RCC 7860 (cell line): ENCODE results near the gene DDX39A.
"Not testable (repeated sequence)": the region's sequence is repeated elsewhere in the genome, so short reads cannot be mapped to it uniquely, and the experiment has no call there.

Source experiments
- DNase-seq: peaks from one replicate; pipeline ENCODE4 v3.0.0-alpha.2; 2015; ENCODE audit warnings: low spot score
- FAIRE-seq: peaks from 2 replicates; lab custom pipeline; 2012; peaks lifted over from hg19 to GRCh38; lab: Jason Lieb, UNC

The DDX39A gene

DNA sequence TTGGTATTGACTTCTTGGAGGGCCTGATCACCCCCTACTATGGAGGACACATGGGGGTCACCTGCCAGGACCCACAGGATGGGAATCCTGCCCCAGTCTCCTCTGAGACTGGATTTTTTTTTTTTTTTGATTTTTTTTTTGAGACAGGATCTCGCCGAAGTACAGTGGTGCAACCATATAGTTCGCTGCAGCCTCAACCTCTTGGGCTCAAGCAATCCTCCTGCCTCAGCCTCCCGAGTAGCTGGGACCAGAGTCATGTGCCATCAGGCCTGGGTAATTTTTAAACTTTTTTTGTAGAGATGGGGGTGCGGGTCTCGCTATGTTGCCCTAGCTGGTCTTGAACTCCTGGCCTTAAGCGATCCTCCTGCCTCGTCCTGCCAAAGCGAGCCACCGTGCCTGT is 52.1 kb downstream of the DDX39A start:
- DNase-seq (no peak), FAIRE-seq (no peak)

DNA sequence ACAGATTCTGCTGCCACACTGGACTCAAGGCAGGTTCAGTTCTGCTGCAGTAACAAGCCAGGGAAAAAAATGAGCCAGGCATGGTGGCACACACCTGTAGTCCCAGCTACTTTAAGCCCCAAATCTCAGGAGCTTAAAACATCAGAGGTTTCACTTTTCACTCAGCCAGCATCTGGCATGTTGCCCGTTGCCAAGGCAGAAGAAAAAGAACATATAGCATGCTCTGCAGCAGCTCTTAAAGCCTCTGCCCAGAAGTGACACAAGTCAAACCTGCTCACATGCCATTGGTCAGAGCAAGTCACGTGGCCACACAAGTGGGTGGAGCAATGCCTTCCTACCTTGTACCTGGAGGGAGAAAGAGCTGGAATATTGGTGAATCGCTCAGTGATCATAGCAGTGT is 52.6 kb downstream of the DDX39A start:
- DNase-seq: peak; percentile 43
- no peak for FAIRE-seq

DNA sequence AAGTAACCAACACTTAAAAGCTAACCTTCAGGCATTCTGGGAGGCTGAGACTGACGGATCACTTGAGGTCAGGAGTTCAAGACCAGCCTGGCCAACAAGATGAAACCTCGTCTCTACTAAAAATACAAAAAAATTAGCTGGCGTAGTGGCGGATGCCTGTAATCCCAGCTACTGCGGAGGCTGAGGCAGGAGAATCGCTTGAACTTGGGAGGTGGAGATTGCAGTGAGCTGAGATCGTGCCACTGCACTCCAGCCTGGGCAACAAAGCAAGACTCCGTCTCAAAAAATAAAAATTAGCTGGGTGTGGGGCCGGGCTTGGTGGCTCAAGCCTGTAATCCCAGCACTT is 55.1 kb downstream of the DDX39A start:
- not testable (repeated sequence) for FAIRE-seq, DNase-seq

DNA sequence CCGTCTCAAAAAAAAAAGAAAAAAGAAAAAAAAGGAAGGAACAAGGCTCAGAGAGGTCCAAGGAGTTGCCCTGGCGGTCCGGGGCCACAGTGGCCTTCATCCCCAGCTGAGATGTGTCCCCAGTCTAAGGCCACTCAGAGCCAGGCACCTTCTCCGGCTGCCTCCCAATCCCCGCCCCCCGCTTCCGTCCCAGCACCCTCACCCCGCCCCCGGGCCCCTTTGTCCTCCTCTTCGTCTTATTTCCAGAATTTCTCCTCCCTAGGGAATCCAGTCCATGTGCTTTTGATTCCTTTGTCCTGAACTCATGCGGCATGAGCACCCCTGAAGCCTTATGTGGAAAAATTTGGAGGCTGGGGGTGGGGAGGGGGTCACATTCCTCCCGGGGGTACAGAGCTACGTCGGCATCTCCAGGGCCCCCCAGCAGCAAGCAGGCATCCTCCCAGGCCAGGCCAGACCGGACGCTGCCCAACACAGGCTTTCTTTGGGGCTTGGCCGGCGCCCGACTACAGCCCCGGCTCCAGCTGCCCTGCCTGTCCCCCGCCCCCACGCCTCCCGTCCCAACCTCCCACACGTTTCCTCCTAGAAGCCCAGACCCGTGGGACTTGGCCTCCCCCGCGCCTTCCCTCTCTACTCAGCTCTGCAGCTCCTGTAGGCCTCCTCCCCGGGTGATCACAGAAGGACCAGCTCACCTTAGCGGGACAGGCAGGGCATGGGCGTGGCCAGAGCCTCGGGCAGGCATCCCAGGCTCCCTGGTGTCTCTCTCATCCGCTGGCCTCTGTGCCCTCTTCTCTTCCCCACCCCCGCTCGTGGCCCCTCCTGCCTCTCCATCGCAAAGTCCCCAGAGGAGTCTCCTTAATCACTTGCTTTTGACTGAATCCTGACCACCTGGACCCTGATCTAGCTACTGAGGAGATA is 55.7 kb downstream of the DDX39A start:
- no peak for FAIRE-seq
- peak; percentile 53 for DNase-seq

DNA sequence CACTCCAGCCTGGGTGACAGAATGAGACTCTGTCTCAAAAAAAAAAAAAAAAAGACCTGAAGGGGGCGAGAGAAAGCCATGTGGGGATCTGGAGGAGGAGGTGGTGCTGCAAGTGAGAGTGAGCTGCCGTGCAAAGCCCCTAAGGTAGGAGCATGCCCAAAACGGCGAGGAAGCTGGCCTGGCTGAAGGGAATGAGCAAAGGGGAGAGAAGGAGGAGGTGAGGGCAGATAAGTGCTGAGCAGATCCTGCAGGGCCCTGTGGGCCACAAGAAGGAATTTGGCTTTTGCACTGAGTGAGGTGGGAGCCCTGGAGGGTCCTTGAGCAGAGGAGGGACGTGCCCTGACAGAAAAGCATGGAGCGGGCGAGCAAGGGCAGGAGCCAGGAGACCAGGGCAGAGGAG is 57.3 kb downstream of the DDX39A start:
- FAIRE-seq: no peak
- DNase-seq: no peak
